OCI-LY1 (cell line): ENCODE data around the gene ST6GALNAC4.

ENCODE experiments used
- H2AFZ ChIP-seq: fragments of 200-600 bp; sonication (generic), shearing (Covaris generic); 2 replicates; pipeline ENCODE4 v1.6.0; 2014; ENCODE audit warnings: antibody characterized with exemption, mild to moderate bottlenecking, low read length
- H3F3A ChIP-seq: fragments of 200-600 bp; sonication (generic), shearing (Covaris generic); 2 replicates; pipeline ENCODE4 v1.6.0; 2014; ENCODE audit warnings: mild to moderate bottlenecking, antibody characterized with exemption, low read length, moderate library complexity; ENCODE audit not compliant: insufficient read depth
- H3K27ac ChIP-seq: fragments of 200-600 bp; sonication (generic); 2 replicates; pipeline ENCODE4 v1.5.1; 2014; ENCODE audit warnings: low read length, mixed run types, mild to moderate bottlenecking, low read depth; ENCODE audit not compliant: poor library complexity, severe bottlenecking
- H3K27me3 ChIP-seq: fragments of 200-600 bp; sonication (generic); 2 replicates; pipeline ENCODE4 v1.6.0; 2014; ENCODE audit warnings: antibody characterized with exemption, mild to moderate bottlenecking, low read length, moderate library complexity; ENCODE audit not compliant: insufficient read depth
- H3K36me3 ChIP-seq: fragments of 200-600 bp; sonication (generic); 2 replicates; pipeline ENCODE4 v1.6.1; 2014; ENCODE audit warnings: mild to moderate bottlenecking, antibody characterized with exemption, low read length, moderate library complexity, mixed read lengths; ENCODE audit not compliant: insufficient read depth
- H3K4me1 ChIP-seq: fragments of 200-600 bp; sonication (generic); 2 replicates; pipeline ENCODE4 v1.5.1; 2014; ENCODE audit warnings: mild to moderate bottlenecking, low read length, moderate library complexity; ENCODE audit not compliant: insufficient read depth, severe bottlenecking
- H3K4me2 ChIP-seq: fragments of 200-600 bp; sonication (generic), shearing (Covaris generic); 2 replicates; pipeline ENCODE4 v1.6.1; 2014; ENCODE audit warnings: low read length
- H3K4me3 ChIP-seq: fragments of 200-600 bp; sonication (generic); 2 replicates; pipeline ENCODE4 v1.5.1; 2014; ENCODE audit warnings: low read length, low read depth, mild to moderate bottlenecking, mixed read lengths; ENCODE audit not compliant: poor library complexity, severe bottlenecking
- H3K79me2 ChIP-seq: fragments of 200-600 bp; shearing (Covaris generic); 2 replicates; pipeline ENCODE4 v1.6.1; 2016; ENCODE audit warnings: mixed run types, low read length, mixed read lengths; ENCODE audit not compliant: insufficient read depth
- H3K9ac ChIP-seq: fragments of 200-600 bp; sonication (generic), shearing (Covaris generic); 2 replicates; pipeline ENCODE4 v1.6.1; 2014; ENCODE audit warnings: mild to moderate bottlenecking, low read length, mixed read lengths
- H3K9me2 ChIP-seq: fragments of 200-600 bp; sonication (generic), shearing (Covaris generic); 2 replicates; pipeline ENCODE4 v1.6.1; 2014; ENCODE audit warnings: low read depth, mild to moderate bottlenecking, low read length, mixed read lengths
- H3K9me3 ChIP-seq: fragments of 200-600 bp; shearing (Covaris generic); 2 replicates; pipeline ENCODE4 v1.6.1; 2014; ENCODE audit warnings: low read length, mixed read lengths
- H4K20me1 ChIP-seq: fragments of 200-600 bp; sonication (generic), shearing (Covaris generic); 2 replicates; pipeline ENCODE4 v1.6.0; 2016; ENCODE audit warnings: mild to moderate bottlenecking, low read length; ENCODE audit not compliant: insufficient read depth
- CTCF ChIP-seq: fragments of 200-600 bp; sonication (generic), shearing (Covaris generic); IDR thresholded peaks from 2 replicates; pipeline ENCODE4 v1.5.1; 2017; ENCODE audit warnings: mild to moderate bottlenecking, antibody characterized with exemption, low read length, moderate library complexity, mixed read lengths
- EZH2 ChIP-seq: fragments of 200-600 bp; sonication (generic), shearing (Covaris generic); IDR thresholded peaks from 2 replicates; pipeline ENCODE4 v1.8.0; 2017; ENCODE audit warnings: borderline replicate concordance, mixed run types, mild to moderate bottlenecking, antibody characterized with exemption, low read length, moderate library complexity, mixed read lengths

The ST6GALNAC4 gene

GRCh38 chr9:127929625-127929979 is 12.8 kb upstream of the ST6GALNAC4 start:
- Histone ChIP-seq H3K27ac (no peak overlapping the region), H3K4me2 (no peak overlapping the region), H4K20me1 (no peaks in the 10 kb centered on the region), H3K36me3 (peaks cover 5% of the 10 kb centered on the region), H3K27me3 (peaks cover 9% of the 10 kb centered on the region), H3K4me1 (peaks cover 37% of the 10 kb centered on the region), H3K79me2 (no peaks in the 10 kb centered on the region), H3F3A (no peaks in the 10 kb centered on the region), H2AFZ (no peak overlapping the region), H3K9ac (no peak overlapping the region), H3K4me3 (no peak overlapping the region), H3K9me3 (no peaks in the 10 kb centered on the region), H3K9me2 (no peaks in the 10 kb centered on the region)
- TF ChIP-seq CTCF (no peak), EZH2 (no peak)

GRCh38 chr9:127928676-127929624 is 12.1 kb upstream of the ST6GALNAC4 start:
- Histone ChIP-seq H3K4me3 (no peak overlapping the region), H3K4me2 (no peak overlapping the region), H3K9me3 (no peaks in the 10 kb centered on the region), H3K9me2 (no peaks in the 10 kb centered on the region), H3K79me2 (no peaks in the 10 kb centered on the region), H3K9ac (no peak overlapping the region), H3K36me3 (no peaks in the 10 kb centered on the region; the same call in 1 of the 2 replicates), H3K27me3 (peaks cover 9% of the 10 kb centered on the region), H2AFZ (no peak overlapping the region), H3K27ac (no peak overlapping the region), H3K4me1 (peaks cover 37% of the 10 kb centered on the region), H4K20me1 (no peaks in the 10 kb centered on the region), H3F3A (no peaks in the 10 kb centered on the region)
- no peak for TF ChIP-seq CTCF

DNA sequence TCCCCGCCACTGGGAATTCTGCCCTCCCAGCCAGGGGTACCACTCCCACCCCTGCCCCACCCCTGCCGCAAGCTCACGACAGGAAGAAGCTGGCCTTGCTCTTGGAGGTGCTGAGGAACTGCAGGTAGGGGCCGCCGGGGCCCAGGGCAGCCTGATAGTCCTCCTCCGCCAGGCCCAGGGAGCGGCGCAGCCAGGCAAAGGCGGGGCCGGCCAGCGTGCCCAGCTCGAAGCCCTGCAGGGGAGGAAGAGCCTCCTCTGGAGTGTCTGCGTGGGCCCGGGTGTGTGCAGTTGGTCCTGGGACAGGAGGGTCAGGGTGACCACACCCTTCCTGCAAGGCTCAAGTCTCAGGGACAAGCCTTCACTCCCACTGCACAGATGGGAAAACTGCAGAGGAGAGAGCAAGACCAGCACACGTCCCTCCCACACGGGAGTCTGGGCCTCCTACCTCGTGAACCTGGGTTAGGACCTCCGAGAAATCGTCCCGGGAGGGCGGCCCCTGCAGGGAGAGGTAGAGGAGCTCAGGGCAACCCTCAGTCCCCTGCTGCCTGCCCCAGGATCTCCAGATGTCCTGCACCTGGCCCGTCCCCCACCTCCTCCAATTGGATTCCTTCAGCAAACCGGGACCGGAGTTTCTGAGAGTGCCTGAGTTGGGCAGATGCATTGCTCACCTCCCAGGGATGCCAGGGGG is 11.3 kb upstream of the ST6GALNAC4 start:
- TF ChIP-seq CTCF (no peak), EZH2 (no peak)
- Histone ChIP-seq H3K27ac (no peak overlapping the region), H2AFZ (no peak overlapping the region), H3K27me3 (peaks cover 9% of the 10 kb centered on the region), H3F3A (no peaks in the 10 kb centered on the region), H3K9me2 (no peaks in the 10 kb centered on the region), H3K9ac (no peak overlapping the region), H3K9me3 (no peaks in the 10 kb centered on the region), H3K4me2 (peak overlapping the region; percentile 55; the same call in 1 of the 2 replicates), H3K4me1 (peaks cover 37% of the 10 kb centered on the region), H3K4me3 (peak overlapping the region; percentile 41), H3K79me2 (no peaks in the 10 kb centered on the region), H3K36me3 (no peaks in the 10 kb centered on the region), H4K20me1 (no peaks in the 10 kb centered on the region)
